HUES48 (cell line): ENCODE measurements around the gene TDP1.

Experiments
- H3K27ac ChIP-seq: one replicate; pipeline ENCODE4 v1.7.0; 2013; ENCODE audit warnings: low read depth, low read length, inconsistent platforms
- H3K27me3 ChIP-seq: 2 replicates; pipeline ENCODE4 v1.6.1; 2013; ENCODE audit warnings: mild to moderate bottlenecking, low read length; ENCODE audit not compliant: control insufficient read depth, insufficient read depth
- H3K36me3 ChIP-seq: 2 replicates; pipeline ENCODE4 v1.6.1; 2013; ENCODE audit warnings: low read length; ENCODE audit not compliant: control insufficient read depth, insufficient read depth
- H3K4me1 ChIP-seq: 2 replicates; pipeline ENCODE4 v1.6.1; 2013; ENCODE audit warnings: mild to moderate bottlenecking, low read length; ENCODE audit not compliant: control insufficient read depth, insufficient read depth
- H3K4me3 ChIP-seq: 2 replicates; pipeline ENCODE4 v1.5.1; 2013; ENCODE audit warnings: mild to moderate bottlenecking, low read depth, low read length
- H3K9ac ChIP-seq: 2 replicates; pipeline ENCODE4 v1.6.1; 2013; ENCODE audit warnings: mild to moderate bottlenecking, low read depth, low read length, moderate library complexity
- H3K9me3 ChIP-seq: 2 replicates; pipeline ENCODE4 v1.6.1; 2013; ENCODE audit warnings: low read length; ENCODE audit not compliant: control insufficient read depth, insufficient read depth

TDP1 gene

DNA sequence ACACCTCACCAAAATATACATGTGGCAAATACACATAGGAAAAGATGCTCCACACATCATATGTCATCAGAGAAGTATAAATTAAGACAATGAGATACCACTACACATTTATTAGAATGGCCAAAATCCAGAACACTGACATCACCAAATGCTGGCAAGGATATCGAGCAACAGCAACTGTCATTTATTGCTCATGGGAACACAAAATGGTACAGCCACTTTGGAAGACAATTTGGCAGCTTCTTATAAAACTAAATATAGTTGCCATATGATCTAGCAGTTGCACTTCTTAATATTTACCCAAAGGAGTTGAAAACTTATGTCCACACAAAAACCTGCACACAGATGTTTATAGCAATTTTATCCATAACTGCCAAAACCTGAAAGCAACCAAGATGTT is 99.1 kb downstream of the TDP1 start:
- peaks cover 17% of the 10 kb centered on the region for H3K27me3 ChIP-seq
- H3K36me3 ChIP-seq, result no peaks in the 10 kb centered on the region
- H3K4me3 ChIP-seq, result no peak overlapping the region
- no peak overlapping the region for H3K27ac ChIP-seq
- peaks cover 9% of the 10 kb centered on the region for H3K4me1 ChIP-seq
- H3K9me3 ChIP-seq, result no peaks in the 10 kb centered on the region
- no peak overlapping the region for H3K9ac ChIP-seq

DNA sequence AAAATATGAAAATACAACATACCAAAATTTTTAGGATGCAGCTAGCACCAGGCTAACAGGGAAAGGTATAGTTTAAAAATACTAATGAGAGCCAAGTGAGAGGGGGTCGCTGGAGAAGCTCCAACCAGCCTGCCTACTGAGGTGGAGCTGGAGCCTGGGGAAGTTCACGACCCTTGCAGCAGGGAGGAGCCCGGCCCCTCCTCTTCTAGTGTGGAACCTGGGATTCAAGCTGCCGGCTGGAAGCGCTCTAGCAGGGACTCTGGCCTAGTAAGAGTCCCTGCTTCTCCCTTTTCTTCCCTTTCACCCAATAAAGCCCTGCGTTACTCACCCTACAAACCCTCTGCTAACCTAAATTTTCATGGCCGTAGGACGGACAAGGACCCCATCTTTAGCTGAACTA is 101.1 kb downstream of the TDP1 start:
- no peak overlapping the region for H3K9ac ChIP-seq
- H3K4me3 ChIP-seq, result no peak overlapping the region
- H3K27me3 ChIP-seq, result peaks cover 37% of the 10 kb centered on the region
- no peaks in the 10 kb centered on the region for H3K9me3 ChIP-seq
- no peak overlapping the region for H3K27ac ChIP-seq
- H3K36me3 ChIP-seq, result no peaks in the 10 kb centered on the region
- H3K4me1 ChIP-seq, result peaks cover 9% of the 10 kb centered on the region

- no peaks in the 10 kb centered on the region for H3K36me3 ChIP-seq
- H3K9me3 ChIP-seq, result no peaks in the 10 kb centered on the region
- H3K27me3 ChIP-seq, result peaks cover 58% of the 10 kb centered on the region
- no peak overlapping the region for H3K9ac ChIP-seq
- H3K4me3 ChIP-seq, result no peak overlapping the region
- peaks cover 16% of the 10 kb centered on the region for H3K4me1 ChIP-seq
- no peak overlapping the region for H3K27ac ChIP-seq
Measured at GRCh38 chr14:90058876-90059458, 103.2 kb downstream of the TDP1 start.

DNA sequence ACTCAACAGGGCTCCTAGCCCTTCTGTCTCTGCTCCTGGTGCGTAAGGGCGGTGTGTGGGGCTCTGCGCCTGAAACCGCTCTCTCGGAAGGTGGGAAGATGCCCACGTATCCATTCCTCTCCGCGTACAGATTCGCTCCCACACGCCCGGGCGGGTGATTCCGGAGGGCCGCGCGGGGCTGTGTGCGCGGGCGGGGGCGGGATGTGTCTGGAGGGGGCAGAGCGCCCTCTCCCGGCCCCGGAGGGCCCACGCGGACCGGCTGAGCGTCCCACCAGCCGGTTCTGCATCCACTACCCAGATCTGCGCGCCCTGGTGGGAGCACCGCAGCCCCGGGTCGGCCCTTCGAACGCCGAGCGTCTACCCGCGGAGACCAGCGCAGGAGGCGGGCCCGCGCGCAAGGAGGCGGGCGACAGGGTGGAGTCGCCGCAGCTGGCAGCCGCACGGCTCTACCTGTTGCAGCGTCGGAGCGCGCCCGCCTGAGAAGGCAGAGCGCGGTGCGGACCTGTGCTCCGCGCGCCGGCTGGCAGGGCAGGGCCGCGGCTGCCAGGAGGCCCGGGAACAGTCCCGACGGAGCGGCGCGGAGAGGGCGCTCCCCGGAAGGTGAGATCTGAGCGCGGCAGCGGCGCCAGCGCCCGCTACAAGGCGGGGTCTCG is 104.7 kb downstream of the TDP1 start:
- Histone ChIP-seq H3K9me3 (no peaks in the 10 kb centered on the region), H3K27me3 (peaks cover 73% of the 10 kb centered on the region), H3K27ac (no peak overlapping the region), H3K4me3 (peak overlapping the region; percentile 75), H3K9ac (no peak overlapping the region), H3K36me3 (no peaks in the 10 kb centered on the region), H3K4me1 (peaks cover 16% of the 10 kb centered on the region)

DNA sequence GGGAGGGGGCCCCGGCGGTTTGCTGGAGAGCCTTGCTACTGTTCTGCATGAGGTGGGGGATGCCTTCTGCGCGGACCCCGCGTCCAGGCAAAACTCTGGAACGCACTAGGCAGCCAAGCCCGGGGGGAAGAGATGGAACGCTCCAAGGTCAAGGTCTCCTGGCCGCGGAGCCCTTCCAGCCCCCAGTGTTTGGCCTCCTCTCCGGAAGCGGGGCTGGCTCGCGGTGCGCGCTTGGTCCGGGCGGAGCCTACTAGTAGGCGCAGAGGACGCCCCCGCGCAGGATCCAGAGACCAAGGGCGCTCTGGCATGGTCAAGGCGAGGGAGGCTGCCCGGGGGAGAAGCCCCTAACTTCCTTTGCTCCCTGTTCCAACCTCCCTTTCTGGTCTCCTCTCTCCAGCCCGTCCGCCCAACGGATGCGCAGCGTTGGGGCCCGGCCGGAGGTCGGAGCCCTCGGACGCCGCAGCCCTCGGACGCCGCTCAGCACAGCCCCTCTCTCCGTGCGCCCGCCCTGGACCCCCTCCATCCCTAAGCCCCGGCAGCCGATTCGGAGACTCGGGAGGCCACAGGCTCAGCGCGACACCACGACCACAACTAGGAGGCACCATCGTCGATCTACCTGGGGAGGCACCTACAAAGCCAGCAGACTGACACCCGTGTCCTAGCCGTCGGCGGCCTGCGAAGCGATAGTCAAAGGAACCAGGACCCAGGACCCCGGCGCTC is 105.4 kb downstream of the TDP1 start:
- no peaks in the 10 kb centered on the region for H3K9me3 ChIP-seq
- peak overlapping the region; percentile 75 for H3K4me3 ChIP-seq
- H3K27ac ChIP-seq, result no peak overlapping the region
- H3K27me3 ChIP-seq, result peaks cover 77% of the 10 kb centered on the region
- no peak overlapping the region for H3K9ac ChIP-seq
- peaks cover 16% of the 10 kb centered on the region for H3K4me1 ChIP-seq
- no peaks in the 10 kb centered on the region for H3K36me3 ChIP-seq

- Histone ChIP-seq H3K36me3 (no peaks in the 10 kb centered on the region), H3K4me3 (peak within 1 kb of the TSS; percentile 75), H3K27me3 (peaks cover 77% of the 10 kb centered on the region), H3K4me1 (peaks cover 16% of the 10 kb centered on the region), H3K9ac (no peak within 1 kb of the TSS), H3K9me3 (no peaks in the 10 kb centered on the region), H3K27ac (no peak within 1 kb of the TSS)
Measured at GRCh38 chr14:90061685-90062126, 106.0 kb downstream of the TDP1 start, which contains the start of gene KCNK13. Gene KCNK13 (plus strand): TSS chr14:90061994. CDS start chr14:90062206, 212 bp downstream.

GRCh38 chr14:90062127-90062794 is 106.5 kb downstream of the TDP1 start:
- no peak overlapping the region for H3K27ac ChIP-seq
- H3K4me3 ChIP-seq, result peak overlapping the region; percentile 75
- H3K36me3 ChIP-seq, result no peaks in the 10 kb centered on the region
- peaks cover 16% of the 10 kb centered on the region for H3K4me1 ChIP-seq
- H3K9ac ChIP-seq, result no peak overlapping the region
- H3K27me3 ChIP-seq, result peaks cover 77% of the 10 kb centered on the region
- no peaks in the 10 kb centered on the region for H3K9me3 ChIP-seq

- peaks cover 79% of the 10 kb centered on the region for H3K27me3 ChIP-seq
- H3K27ac ChIP-seq, result no peak overlapping the region
- H3K9me3 ChIP-seq, result no peaks in the 10 kb centered on the region
- H3K4me1 ChIP-seq, result peaks cover 14% of the 10 kb centered on the region
- no peak overlapping the region for H3K9ac ChIP-seq
- peak overlapping the region; percentile 75 for H3K4me3 ChIP-seq
- H3K36me3 ChIP-seq, result no peaks in the 10 kb centered on the region
Measured at GRCh38 chr14:90062822-90063539, 107.3 kb downstream of the TDP1 start.

- Histone ChIP-seq H3K9ac (no peak overlapping the region), H3K27me3 (0 out of 2 replicates have a peak, but pooled peaks cover 3% of the 10 kb centered on the region), H3K4me1 (no peaks in the 10 kb centered on the region), H3K36me3 (no peaks in the 10 kb centered on the region), H3K4me3 (no peak overlapping the region), H3K27ac (no peak overlapping the region), H3K9me3 (no peaks in the 10 kb centered on the region)
Measured at GRCh38 chr14:90072350-90072749, 116.6 kb downstream of the TDP1 start.

- no peaks in the 10 kb centered on the region for H3K9me3 ChIP-seq
- H3K9ac ChIP-seq, result no peak overlapping the region
- H3K36me3 ChIP-seq, result no peaks in the 10 kb centered on the region
- no peaks in the 10 kb centered on the region for H3K4me1 ChIP-seq
- no peak overlapping the region for H3K27ac ChIP-seq
- no peak overlapping the region for H3K4me3 ChIP-seq
- no peaks in the 10 kb centered on the region for H3K27me3 ChIP-seq
Measured at GRCh38 chr14:90079576-90079975, 123.8 kb downstream of the TDP1 start.
